GM19468 (cell line): Measurements from ENCODE around the gene EIF4E.

ENCODE experiments used
- ATAC-seq: cut with Tn5 transposase; IDR thresholded peaks from one replicate; pipeline ENCODE4 v1.9.1; 2021; ENCODE audit warnings: mild to moderate bottlenecking, moderate library complexity, moderate number of reproducible peaks; ENCODE audit not compliant: unreplicated experiment; ENCODE audit errors: extremely low read depth

EIF4E gene, protein sequence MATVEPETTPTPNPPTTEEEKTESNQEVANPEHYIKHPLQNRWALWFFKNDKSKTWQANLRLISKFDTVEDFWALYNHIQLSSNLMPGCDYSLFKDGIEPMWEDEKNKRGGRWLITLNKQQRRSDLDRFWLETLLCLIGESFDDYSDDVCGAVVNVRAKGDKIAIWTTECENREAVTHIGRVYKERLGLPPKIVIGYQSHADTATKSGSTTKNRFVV

DNA sequence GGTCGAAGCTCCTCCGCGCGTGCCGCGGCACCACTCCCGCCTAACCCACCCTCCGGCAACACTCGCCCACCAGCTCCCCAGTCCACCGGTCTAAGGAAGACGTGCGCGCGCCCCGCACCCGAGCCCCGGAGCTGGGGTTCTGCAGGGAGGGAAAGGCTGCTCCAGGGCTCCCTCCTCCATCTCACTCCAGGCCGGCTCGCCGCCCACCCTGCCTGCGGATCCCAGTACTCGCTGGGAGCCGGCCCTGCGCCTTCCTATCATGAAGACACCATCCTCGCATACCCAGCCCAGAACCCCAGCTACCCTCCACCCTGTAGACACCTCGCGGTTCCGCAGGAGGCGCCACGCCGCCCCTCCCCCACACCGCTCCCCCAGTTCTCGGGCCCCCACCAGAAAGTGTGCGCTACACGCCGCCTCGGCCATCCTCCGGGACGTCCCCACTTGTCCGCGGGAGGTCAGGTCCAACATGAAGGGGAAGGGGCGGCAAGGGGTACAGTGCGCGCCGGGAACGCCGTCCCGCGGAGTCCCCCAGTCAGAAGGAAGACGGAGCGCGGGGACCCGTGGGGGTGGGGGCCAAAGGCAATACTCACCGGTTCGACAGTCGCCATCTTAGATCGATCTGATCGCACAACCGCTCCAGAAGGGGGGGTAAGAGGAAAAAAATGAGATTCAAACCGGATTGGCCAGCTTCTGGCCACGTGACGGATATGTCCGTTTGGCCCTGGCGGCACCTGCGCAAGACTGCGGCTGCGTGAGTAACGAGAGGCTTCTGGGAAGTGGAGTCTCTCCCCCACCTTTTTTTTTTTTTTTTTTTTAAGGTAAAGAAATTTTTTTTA lies at the start of gene EIF4E:
EIF4E (minus strand) TSS at position 629 of the 836 bp plus-strand sequence; CDS start at position 608, 21 bp downstream.
- peak; percentile 70 for ATAC-seq

DNA sequence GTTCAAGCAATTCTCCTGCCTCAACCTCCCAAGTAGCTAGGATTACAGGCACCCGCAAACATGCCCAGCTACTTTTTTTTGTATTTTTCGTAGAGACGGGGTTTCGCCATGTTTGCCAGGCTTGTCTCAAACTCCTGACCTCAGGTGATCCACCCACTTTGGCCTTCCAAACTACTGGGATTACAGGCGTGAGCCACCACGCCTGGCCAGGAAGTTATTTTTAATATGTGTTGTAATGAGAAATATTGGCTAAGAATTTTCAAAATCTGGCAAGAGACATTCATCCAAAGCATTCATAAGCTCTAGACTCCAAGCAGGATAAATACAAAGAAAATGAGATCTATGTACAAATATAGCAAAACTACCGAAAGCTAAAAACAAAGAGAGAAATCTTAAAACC lies 48.6 kb upstream of the EIF4E start:
- ATAC-seq = no peak

DNA sequence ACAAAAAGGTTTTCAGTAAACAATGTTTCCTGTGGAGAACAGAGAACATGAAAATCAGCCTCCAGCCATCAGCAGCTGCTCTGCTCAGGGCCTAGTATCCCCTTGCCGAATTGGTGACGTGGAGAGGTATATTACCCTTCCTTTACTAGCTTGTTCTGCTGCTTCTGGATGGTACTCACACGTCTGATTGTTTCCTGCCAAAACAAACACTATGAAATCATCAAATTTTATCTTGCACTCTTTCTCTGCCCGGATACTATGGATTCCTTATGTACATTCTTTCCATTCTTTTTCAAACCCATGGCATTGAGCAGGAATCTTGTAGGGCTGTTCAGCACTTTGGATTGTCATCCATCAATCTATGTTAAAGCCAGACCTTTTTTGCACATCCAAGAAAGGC lies 47.8 kb upstream of the EIF4E start:
- no peak for ATAC-seq

DNA sequence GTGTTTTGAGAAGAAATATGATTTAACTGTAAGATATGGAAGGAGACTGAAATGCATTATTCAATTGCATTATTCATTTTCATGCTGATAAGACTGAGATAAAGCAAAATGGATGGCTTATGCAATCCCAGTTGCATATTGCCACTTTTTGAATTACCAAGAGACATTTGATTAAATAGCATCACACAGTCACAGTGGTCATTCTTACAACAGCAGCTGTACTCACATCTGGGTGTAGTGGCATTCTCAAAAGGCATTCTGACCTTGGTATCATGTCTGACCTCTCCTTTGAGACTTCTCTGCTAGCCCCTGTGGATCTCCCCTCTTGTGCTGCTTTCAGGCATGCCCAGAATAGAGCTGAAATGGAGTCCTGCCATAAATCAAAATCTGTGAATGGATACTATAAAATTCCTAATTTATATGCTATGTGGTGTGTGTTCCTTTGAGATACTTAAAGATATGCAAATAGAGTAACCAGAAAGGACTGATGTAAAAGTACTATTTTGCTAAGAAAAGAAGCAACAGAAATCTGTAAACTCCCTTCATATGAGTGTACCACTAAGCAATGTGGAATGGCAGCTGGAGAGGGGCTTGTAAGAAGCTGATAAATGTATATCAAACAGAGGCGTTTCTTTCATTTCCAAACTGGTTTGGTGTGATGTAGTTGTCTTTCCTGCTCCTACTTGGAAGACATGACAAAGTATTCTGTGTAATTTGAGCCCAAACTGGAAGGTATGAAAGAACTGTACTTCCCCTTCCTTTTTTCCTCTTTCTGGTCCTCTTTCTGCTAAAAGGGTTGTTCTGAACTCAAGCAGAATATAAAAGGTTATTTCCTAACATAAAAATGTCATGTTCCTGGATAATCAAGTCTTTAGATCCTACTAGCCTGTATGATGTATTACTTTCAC lies 41.2 kb upstream of the EIF4E start:
- ATAC-seq = no peak

DNA sequence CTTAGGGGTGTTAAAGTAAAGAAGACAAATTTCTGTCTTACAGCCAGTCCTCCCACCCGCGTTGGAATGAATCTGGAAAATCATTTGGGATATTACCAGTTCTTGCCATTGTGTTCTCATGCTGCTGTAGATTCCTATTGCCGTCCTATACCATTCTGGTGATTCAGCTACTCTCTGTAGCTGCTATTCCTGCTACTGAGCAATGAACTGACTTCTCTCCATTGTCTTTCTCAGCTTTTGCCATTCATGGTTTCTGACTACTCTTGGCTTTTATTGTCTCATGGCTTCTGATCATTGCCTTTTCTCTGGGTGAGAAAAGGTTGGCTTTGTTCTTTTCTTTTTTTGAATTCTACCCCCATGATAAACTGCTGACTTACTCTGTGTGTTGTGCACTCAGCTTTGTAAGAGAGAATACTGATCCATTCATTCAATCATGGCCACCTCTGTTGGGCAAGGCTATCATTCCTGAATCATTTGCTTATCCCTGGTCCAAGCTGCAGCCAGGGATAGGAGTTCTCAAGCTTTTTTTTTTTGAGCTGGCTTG lies 38.9 kb upstream of the EIF4E start:
- no peak for ATAC-seq

DNA sequence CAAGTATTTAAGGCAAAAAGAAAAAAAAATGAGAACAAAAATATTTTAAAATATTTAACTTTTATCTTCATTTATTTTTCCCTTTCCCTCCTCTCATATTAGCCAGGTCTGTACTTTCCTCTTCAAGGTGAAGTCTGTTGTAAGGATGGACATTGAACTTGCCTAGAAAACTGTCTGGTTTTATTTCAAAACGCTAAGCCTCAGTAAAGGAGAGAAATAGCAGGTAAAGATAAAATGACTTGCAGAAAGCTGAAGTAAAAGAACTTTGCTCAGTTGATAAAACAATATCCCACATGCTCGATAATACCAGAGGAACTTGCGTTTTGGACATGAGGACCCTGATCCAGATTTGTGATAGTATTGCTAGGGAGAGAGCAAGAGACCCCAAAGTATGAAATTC lies 38.0 kb upstream of the EIF4E start:
- no peak for ATAC-seq

DNA sequence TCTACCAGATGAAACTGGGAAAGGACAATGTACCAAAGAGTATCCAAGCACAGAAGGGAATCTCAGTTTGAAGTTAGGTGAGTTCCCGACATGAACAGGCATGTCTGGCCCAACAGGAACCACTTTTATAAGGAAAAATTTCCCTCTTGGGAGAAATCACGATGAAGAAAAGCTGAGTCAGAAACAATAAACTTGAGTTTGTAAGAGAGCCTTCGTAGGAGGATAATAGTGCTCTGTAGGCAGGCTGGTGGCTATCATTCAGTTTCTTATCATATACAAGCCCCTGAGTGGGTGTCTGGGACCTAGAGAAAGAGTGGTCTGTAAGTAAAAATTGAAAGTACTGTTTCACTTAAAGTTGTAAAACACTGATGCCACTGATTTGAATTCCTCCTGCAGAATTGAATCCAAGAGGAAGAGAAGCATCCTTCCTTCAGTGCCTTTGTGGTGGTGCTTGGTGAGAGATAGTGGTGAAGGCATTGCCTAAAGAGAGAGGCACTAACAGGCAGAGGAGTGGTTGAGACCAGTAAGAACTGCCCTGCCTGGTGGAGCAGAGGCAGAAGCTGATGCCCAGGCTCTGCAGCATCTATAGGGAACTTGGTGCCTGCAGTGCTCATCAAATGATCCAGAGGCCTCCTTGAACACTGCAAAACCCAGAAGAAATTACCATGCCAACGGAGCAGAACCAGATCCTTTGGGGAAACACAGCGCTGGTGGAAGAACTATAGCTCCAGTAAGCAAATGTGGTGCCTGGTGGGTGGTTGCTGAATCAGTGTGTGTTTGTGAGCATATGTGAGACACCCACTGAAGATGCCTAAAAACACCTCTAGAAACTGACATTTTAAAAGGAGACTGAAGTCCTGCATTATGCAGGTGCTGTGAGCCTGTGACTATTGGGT lies 34.9 kb upstream of the EIF4E start:
- no peak for ATAC-seq

DNA sequence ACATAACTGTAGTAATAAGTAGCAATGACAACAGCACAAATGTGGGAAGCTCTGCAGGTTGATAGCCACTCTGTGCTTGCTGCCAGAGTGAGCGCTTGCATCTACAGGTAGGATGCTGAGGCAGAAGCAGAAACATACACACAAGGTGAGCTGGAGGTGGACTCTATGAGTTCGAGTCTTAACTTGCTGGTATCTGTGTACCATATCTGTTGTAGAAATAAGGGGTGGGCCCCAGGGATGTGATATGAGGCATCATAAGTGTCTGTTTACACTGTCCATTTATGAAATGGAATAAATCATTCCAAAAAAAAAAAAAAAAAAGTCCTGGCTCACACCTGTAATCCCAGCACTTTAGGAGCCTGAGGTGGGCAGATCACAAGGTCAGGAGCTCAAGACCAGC lies 32.8 kb upstream of the EIF4E start:
- no peak for ATAC-seq

DNA sequence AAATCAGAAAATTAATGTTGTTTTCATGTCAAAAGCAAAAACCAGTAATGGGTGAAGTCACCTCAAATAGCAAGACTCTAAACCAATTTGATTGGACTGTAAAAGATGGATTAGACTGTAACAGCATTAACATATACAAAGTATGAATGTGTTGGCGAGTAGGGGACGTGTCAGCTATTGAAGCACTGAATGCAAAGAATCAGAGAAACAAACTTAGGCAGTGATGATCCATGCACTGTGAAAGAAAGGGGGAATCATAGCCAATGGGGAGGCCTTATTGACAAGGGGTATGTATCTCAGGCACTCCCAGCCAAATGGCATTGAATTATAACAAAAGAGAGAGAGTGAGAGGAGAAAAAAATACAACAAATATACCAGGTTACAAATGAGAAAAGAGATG lies 30.5 kb upstream of the EIF4E start:
- ATAC-seq = no peak

DNA sequence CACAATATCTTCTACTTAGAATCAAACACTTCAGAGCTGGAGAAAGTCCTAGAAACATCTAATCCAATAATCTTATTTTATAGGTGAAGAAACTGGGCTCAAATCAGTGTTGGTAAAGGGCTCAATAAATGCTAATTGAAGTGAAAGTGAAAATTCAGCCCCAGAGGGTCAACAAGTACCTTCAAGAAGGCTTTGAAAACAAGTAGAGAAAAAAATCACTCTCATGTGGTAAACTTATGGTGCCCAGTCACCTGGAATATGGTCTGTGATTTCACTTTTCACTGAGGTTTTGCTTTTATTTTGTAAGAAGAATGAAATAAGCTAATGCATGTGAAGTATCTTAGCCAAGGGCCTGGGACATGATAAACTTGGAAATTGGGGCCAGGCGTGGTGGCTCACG lies 29.1 kb upstream of the EIF4E start:
- no peak for ATAC-seq

DNA sequence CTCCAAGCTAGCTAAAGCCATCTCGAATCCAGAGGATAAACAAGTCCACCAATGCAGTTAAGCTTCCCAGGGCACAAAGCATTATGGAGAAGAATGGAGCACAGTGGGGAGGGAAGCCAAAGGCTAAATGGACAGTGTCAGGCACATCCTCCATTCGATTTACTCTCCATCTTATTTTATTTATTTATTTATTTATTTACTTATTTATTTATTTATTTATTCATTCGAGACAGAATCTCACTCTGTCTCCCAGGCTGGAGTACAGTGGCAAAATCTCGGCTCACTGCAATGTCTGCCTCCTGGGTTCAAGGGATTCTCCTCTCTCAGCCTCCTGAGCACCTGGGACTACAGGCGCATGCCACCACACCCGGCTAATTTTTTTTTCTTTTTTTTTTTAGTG lies 26.3 kb upstream of the EIF4E start:
- no peak for ATAC-seq

DNA sequence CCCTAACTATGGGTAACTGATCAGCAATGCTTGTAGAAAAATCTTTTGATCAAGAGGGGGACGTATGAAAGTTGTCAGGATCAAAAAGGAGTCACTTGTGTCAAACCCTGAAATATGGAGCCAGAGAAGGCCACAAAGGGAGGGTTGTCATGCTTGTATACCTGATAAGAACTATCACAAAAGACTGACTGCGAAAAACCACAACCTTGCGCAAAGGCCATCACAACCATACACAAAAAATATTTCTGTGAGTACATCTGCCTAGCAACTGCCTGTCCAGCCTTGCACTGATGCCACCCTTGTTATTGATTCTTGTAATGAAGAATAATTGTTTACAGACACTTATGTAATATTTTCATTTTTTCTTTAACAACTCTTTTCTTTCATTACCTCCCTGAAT lies 22.8 kb upstream of the EIF4E start:
- no peak for ATAC-seq

DNA sequence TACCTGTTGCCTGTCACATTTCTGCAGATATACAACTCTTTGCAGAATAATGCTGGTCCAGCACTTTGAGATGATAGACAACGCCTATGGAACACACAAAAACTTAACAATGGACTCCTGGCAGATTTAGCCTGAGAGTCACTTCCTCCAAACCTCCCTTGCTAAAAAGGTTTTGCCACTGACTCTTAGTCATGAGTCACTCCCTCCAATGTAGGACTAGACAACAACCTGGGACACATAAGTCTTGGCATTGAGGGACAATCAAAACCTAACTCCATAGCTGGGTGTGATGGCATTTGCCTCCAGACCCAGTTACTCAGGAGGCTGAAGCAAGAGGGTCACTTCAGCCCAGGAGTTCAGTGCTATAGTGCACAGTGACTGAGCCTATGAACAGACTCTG lies 22.0 kb upstream of the EIF4E start:
- no peak for ATAC-seq

DNA sequence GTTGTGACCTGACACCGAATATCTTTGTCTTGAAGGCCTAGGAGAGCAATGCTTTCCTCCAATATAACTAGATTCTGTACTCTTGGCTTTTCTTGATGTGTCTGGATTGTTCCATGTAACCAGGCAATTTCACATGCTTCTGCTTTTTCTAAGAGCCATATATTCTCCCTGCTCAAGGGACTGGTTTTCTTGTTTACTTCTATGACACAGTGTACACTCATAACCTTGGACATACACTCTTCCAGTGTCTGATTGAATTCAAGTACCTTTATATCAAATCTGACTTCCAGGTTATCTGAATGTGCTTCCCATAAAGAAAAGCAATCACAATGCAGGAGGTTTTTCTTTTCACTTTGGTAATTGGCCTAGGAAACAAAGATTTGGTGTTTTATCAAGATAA lies 17.4 kb upstream of the EIF4E start:
- ATAC-seq = no peak

DNA sequence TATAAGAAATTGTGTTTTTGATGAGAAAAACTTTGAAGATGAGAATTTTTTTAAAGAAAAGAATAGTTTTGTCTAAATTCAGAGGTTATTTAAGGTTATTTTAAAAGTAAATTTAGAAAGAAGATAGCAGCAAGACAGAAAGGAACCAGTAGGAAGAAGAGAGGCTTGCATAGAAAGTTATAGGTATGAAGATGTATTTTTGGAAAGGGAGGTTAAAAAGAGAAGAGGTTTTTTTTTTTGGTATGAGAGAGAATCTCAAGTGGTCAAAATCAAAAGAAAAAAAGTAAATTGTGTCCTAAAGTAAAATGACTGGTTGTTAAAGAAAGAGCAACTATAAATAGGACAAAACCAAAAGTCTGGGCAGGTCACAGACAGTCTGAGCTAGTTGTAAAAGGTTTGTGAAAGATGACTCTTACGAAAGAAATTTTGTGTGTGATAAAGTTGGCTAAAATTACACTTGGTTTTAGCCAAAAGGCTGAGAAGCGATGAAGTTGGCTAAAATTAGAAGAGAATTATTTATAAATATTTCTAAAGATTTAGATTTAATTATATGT lies 16.4 kb upstream of the EIF4E start:
- ATAC-seq = no peak

DNA sequence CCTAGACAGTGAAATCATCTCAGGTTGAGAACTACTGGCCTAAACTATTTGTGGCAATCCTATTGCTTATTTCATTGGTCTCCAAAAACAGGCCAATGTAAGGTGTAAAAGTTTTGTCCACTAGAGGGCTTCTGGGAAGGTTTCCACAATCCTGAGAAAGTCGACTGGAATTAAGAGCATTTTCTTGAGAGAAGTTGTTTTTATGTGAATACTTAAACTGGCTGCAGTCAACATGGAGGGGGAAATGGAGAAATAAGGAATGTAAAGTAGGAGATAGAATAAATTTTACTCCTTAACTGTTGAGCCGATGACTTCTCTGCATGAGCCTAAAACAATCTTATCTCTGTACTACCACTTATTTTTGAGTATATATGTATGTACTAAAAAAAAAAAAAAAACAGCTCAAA lies 11.0 kb upstream of the EIF4E start:
- ATAC-seq = no peak

DNA sequence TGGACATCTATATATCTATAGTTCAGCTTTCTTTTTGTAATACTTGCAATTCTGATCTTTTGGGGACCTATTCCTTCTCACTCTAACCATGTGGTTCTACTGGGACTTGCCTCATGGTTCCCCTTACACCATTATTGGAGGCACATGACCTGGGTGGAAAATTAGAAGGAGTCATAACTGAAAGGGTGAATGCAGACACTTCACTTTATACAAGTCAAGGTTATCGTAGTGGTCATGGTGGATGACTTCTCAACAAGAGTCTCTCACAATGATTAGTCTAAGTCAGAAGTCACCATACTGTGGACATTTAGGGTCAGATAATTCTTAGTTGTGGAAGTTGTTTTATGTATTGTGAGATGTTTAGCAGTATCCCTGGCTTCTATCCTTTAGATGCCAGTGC lies 10.5 kb upstream of the EIF4E start:
- no peak for ATAC-seq

DNA sequence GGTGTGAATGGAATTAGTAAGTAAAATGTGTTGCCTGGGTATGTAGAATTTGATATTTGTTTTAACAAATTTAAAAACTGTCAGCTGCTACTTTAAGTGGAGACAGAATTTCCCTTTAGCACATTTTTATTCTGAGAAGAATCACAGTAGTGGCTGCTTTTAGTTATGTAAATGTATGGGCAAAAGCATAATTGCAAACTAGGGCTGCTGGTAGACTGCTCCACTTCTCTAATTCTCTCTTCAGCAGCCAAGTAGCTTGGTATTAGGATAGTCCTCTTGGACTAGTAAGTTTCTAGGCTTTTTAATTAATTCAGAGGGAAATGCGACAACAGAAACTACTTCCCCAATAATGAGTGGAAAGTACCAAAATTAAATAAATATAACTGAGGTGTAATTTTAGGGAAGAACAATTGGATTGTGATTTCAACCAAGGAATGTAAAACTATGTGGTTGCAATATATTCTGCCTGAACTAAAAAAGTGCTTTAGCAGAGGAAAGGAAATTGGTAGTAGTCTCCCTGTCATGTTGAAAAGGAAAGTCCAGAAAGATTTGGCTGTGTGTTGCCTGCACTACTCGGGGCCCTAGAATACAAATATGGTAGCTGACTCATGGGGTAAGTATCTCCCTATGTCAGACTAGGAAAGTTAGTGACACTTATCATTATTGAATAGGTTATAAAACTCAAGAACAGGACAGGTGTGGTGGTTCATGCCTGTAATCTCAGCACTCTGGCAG lies 9.2 kb upstream of the EIF4E start:
- no peak for ATAC-seq

DNA sequence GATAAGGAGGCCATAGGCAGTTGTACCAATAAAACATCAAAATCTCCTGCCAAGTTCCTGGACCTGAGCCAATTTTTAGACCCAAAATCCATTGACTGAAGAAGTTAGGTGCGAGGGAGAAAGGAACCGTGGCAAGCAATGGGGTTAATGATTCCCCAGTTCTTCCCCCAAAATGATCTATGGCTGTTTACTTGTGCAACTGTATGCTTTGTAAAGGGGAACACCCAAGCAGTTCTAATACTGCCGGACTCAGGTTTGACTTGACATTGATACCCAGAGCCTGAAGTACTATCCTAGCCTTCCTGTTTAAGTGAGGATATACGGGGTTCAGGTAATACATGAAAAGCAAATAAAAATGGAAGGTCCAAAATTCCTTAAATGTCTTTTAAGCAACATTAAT lies 6.7 kb upstream of the EIF4E start:
- no peak for ATAC-seq
